ENCODE measurements around the gene DLD. TPM values are rescaled to one million over a fixed set of nuclear protein-coding genes. Genes with fewer than 3 reads are reported as not detected.

DLD gene
- total and polyA plus RNA-seq, 12 donors = 21.6 to 616 (median 149) TPM

DNA sequence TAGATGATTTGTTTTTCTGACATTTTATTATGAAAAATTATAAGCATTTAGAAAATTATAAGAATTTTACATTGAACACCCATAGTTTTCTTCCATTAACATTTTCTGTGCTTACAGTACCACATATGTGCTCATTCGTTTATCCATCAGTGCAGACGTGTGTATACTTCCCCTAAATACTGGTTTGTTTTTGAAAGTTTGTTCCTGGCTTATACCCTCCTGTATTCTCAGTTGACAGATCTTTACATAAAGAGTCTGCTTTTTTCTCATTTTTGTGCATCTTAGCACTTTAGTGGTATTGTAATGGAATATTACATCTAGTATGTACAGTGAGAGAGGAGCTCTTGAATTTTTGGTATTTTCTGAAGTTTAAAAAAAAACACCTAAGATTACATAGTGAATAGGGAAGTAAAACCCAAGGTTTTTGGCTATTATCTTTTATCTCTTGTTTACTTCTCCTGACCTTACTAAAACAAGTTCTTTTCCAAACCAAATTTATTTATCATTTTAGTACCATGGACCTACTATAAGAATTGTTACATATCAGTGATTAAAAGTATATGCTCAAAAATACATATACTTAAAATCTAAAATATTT, 8.1 kb downstream of the DLD start:
- DNase-seq = no peak
- intact Hi-C loops (cut with DNase I) = loop anchor here in 1 of 2 donors (10.0 kb wide), 1 partner anchor 106 kb away; the partner anchor contains the start of gene LAMB1
- TF ChIP-seq POLR2A (IDR thresholded peaks at IDR 0.05) = no peak
- TF ChIP-seq, protein P1, sequence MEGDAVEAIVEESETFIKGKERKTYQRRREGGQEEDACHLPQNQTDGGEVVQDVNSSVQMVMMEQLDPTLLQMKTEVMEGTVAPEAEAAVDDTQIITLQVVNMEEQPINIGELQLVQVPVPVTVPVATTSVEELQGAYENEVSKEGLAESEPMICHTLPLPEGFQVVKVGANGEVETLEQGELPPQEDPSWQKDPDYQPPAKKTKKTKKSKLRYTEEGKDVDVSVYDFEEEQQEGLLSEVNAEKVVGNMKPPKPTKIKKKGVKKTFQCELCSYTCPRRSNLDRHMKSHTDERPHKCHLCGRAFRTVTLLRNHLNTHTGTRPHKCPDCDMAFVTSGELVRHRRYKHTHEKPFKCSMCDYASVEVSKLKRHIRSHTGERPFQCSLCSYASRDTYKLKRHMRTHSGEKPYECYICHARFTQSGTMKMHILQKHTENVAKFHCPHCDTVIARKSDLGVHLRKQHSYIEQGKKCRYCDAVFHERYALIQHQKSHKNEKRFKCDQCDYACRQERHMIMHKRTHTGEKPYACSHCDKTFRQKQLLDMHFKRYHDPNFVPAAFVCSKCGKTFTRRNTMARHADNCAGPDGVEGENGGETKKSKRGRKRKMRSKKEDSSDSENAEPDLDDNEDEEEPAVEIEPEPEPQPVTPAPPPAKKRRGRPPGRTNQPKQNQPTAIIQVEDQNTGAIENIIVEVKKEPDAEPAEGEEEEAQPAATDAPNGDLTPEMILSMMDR (IDR thresholded peaks at IDR 0.05) = no peak
- 54 to 68% (median 65%) methylated on average over 2 of the region's 2 CpGs for WGBS, 4 donors
- Histone ChIP-seq H3K4me1 (replicated peaks in 1 of 2) (peaks cover 4 to 53% of the 10 kb centered on the region in 2 donors), H3K36me3 (replicated peaks in 1 of 2) (peaks cover 0 to 28% of the 10 kb centered on the region in 2 donors), H3K9me3 (replicated peaks in 1 of 3) (no peaks in the 10 kb centered on the region), H3K27me3 (no peaks in the 10 kb centered on the region), H3K27ac (no peak overlapping the region), H3K4me3 (no peak overlapping the region)

DNA sequence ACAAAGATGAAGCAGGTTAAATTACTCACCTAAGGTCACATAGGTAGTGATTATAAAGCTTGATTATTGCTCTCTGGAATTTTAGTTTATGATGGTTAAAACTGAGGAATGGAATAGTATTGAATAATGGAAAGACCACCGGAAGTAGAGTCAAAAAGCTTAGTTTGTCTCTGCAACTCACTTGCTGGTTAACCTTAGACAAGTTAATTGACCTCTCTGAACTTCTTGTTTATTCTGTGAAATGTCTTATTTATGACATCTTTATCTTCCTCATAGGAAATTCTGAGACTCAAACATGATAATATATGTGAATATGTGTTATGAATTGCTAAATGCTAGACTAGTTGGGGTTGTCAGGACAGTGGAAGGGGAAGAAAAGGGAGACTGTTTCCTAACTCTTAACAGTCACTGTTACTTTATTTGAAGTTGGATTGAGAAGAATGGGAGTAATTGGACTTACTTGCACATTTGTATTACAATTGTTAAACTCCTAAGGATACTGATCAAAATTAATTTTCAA, 9.6 kb downstream of the DLD start:
- Histone ChIP-seq H3K36me3 (replicated peaks in 1 of 2) (peaks cover 0 to 31% of the 10 kb centered on the region in 2 donors), H3K27me3 (no peaks in the 10 kb centered on the region), H3K4me3 (no peak overlapping the region), H3K27ac (no peak overlapping the region), H3K9me3 (replicated peaks in 1 of 3) (no peaks in the 10 kb centered on the region), H3K4me1 (replicated peaks in 1 of 2) (peaks cover 4 to 41% of the 10 kb centered on the region in 2 donors)
- intact Hi-C loops (cut with DNase I) = no loop called here
- WGBS, 4 donors = 80 to 93% (median 85%) methylated on average over 1 of the region's 1 CpG
- DNase-seq = no peak
- TF ChIP-seq, protein P1 (IDR thresholded peaks at IDR 0.05) = no peak
- TF ChIP-seq POLR2A (IDR thresholded peaks at IDR 0.05) = no peak

DNA sequence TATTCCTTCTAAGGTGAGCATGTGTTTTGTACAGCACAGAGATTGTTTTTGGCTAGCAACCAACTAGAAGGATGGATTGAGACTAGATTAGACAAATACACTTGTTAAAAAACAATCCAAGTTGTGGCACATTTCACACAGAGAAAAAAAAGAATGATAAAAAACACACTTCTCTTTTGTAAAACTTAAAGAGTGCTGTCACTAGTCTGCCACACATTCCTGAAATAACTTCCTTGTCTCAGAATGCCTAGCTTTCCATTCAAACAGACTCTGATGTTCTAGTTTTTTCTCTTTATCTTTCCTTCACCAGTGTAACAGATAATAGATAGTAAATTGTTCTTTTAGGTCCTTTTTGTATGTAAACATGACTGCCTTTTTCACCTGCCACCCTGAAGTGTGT, 11.4 kb downstream of the DLD start:
- no peak for TF ChIP-seq POLR2A (IDR thresholded peaks at IDR 0.05)
- TF ChIP-seq, protein P1 (IDR thresholded peaks at IDR 0.05) = no peak
- H3K36me3 ChIP-seq (replicated peaks in 1 of 2) = peaks cover 0 to 37% of the 10 kb centered on the region in 2 donors
- no peaks in the 10 kb centered on the region for H3K27me3 ChIP-seq
- intact Hi-C loops (cut with DNase I) = no loop called here
- peaks cover 4 to 50% of the 10 kb centered on the region in 2 donors for H3K4me1 ChIP-seq (replicated peaks in 1 of 2)
- H3K27ac ChIP-seq = no peak overlapping the region
- no peak for DNase-seq
- no peak overlapping the region for H3K4me3 ChIP-seq
- no peaks in the 10 kb centered on the region for H3K9me3 ChIP-seq (replicated peaks in 1 of 3)

DNA sequence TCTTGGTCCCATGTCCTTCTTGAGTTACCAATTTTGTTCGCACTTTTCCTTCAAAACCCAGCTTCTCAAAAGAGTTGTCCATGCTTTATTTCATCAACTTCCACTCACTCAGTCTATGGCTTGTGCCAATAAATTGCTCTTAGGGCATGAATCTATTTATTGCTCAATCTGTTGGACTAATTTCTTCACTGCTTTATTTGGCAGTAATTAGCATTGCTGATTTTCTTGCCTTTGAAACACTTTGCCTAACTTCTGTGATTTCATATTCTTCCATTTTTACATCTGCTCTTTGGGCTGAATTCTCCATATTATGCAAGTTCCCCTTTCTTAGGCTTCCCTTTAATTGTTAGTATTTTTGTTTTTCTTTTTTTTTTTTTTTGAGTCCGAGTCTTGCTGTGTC, 16.8 kb downstream of the DLD start:
- Histone ChIP-seq H3K9me3 (replicated peaks in 1 of 3) (no peaks in the 10 kb centered on the region), H3K27me3 (no peaks in the 10 kb centered on the region), H3K4me1 (replicated peaks in 1 of 2) (peaks cover 0 to 15% of the 10 kb centered on the region in 2 donors), H3K36me3 (replicated peaks in 1 of 2) (peaks cover 0 to 50% of the 10 kb centered on the region in 2 donors), H3K4me3 (no peak overlapping the region), H3K27ac (no peak overlapping the region)
- TF ChIP-seq POLR2A (IDR thresholded peaks at IDR 0.05) = no peak
- TF ChIP-seq, protein P1 (IDR thresholded peaks at IDR 0.05) = no peak
- WGBS, 4 donors = 76 to 90% (median 82%) methylated on average over 2 of the region's 2 CpGs
- DNase-seq = no peak
- intact Hi-C loops (cut with DNase I) = no loop called here
